HEK293T (cell line): ENCODE results near the gene BCAP31.
"Not testable (repeated sequence)": the region's sequence is repeated elsewhere in the genome, so short reads cannot be mapped to it uniquely, and the experiment has no call there.

Experiments used
- CTCF ChIA-PET: fragments of 350-600 bp; formaldehyde crosslinking; extraction: SDS; loops from one replicate; lab custom pipeline; 2021; ENCODE audit warnings: antibody characterized with exemption, inconsistent platforms; lab: Yijun Ruan, JAX
- POLR2A ChIA-PET: fragments of 350-600 bp; formaldehyde crosslinking; extraction: SDS; loops from one replicate; lab custom pipeline; 2020; ENCODE audit warnings: antibody characterized with exemption, inconsistent platforms; lab: Yijun Ruan, JAX
- DNase-seq: peaks from one replicate; pipeline ENCODE4 v3.0.0; 2012; ENCODE audit warnings: mixed read lengths; ENCODE audit errors: extremely low spot score
- ARNT ChIP-seq: fragments of 450-650 bp; IDR thresholded peaks from 2 replicates; pipeline ENCODE4 v1.6.1; 2017; ENCODE audit warnings: mild to moderate bottlenecking
- BHLHE40 ChIP-seq: fragments of 450-650 bp; IDR thresholded peaks from 2 replicates; pipeline ENCODE4 v1.6.1; 2016; ENCODE audit warnings: mild to moderate bottlenecking, moderate library complexity, borderline replicate concordance
- CTBP1 ChIP-seq: fragments of 450-650 bp; IDR thresholded peaks from 2 replicates; pipeline ENCODE4 v1.6.1; 2016; ENCODE audit warnings: borderline replicate concordance
- ELF4 ChIP-seq: fragments of 450-650 bp; IDR thresholded peaks from 2 replicates; pipeline ENCODE4 v1.6.1; 2017; ENCODE audit warnings: antibody characterized with exemption
- FOXA1 ChIP-seq: fragments of 450-650 bp; IDR thresholded peaks from 2 replicates; pipeline ENCODE4 v1.6.1; 2016; ENCODE audit warnings: mild to moderate bottlenecking
- FOXK2 ChIP-seq: fragments of 450-650 bp; IDR thresholded peaks from 2 replicates; pipeline ENCODE4 v1.6.1; 2016; ENCODE audit warnings: mild to moderate bottlenecking
- FOXM1 ChIP-seq: fragments of 450-650 bp; IDR thresholded peaks from 2 replicates; pipeline ENCODE4 v1.6.1; 2017; ENCODE audit warnings: mild to moderate bottlenecking, borderline replicate concordance
- HDGF ChIP-seq: fragments of 450-650 bp; IDR thresholded peaks from 2 replicates; pipeline ENCODE4 v1.6.1; 2017; ENCODE audit warnings: antibody characterized with exemption, borderline replicate concordance
- L3MBTL2 ChIP-seq: fragments of 450-650 bp; conservative IDR thresholded peaks from 2 replicates; pipeline ENCODE4 v1.6.1; 2016; ENCODE audit warnings: mild to moderate bottlenecking
- LEF1 ChIP-seq: fragments of 450-650 bp; IDR thresholded peaks from 2 replicates; pipeline ENCODE4 v1.6.1; 2017; ENCODE audit warnings: mild to moderate bottlenecking, borderline replicate concordance
- NFRKB ChIP-seq: fragments of 450-650 bp; IDR thresholded peaks from 2 replicates; pipeline ENCODE4 v1.6.1; 2016; ENCODE audit warnings: mild to moderate bottlenecking, moderate library complexity
- SP1 ChIP-seq: fragments of 450-650 bp; IDR thresholded peaks from 2 replicates; pipeline ENCODE4 v1.6.1; 2017
- SUZ12 ChIP-seq: fragments of 450-650 bp; IDR thresholded peaks from 2 replicates; pipeline ENCODE4 v1.6.1; 2016; ENCODE audit warnings: mild to moderate bottlenecking
- TARDBP ChIP-seq: fragments of 450-650 bp; IDR thresholded peaks from 2 replicates; pipeline ENCODE4 v1.6.1; 2016
- ZNF384 ChIP-seq: fragments of 450-650 bp; IDR thresholded peaks from 2 replicates; pipeline ENCODE4 v1.6.1; 2016
- TF ChIP-seq, protein P1 (sequence below): fragments of 450-650 bp; IDR thresholded peaks from 2 replicates; pipeline ENCODE4 v1.6.1; 2016

BCAP31 gene

DNA sequence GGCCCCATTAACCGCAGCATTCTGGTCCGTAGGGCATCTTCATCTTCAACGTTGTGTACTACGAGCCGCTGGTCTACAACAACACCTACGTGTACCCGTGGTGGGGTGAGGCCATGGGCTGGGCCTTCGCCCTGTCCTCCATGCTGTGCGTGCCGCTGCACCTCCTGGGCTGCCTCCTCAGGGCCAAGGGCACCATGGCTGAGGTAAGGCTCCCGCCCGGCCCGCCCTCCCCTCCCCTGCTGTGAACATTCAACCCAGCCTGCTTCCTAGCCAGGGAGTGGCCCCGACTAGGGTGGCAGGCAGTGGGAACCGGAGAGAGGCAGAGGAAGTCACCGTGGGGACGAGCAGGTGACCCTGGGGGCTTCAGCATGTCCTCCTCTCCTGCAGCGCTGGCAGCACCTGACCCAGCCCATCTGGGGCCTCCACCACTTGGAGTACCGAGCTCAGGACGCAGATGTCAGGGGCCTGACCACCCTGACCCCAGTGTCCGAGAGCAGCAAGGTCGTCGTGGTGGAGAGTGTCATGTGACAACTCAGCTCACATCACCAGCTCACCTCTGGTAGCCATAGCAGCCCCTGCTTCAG lies 29.4 kb downstream of the BCAP31 start:
- TF ChIP-seq TARDBP: no peak
- no peak for TF ChIP-seq SUZ12
- no peak for TF ChIP-seq BHLHE40
- no peak for TF ChIP-seq ZNF384
- TF ChIP-seq FOXM1: no peak
- TF ChIP-seq, protein P1, sequence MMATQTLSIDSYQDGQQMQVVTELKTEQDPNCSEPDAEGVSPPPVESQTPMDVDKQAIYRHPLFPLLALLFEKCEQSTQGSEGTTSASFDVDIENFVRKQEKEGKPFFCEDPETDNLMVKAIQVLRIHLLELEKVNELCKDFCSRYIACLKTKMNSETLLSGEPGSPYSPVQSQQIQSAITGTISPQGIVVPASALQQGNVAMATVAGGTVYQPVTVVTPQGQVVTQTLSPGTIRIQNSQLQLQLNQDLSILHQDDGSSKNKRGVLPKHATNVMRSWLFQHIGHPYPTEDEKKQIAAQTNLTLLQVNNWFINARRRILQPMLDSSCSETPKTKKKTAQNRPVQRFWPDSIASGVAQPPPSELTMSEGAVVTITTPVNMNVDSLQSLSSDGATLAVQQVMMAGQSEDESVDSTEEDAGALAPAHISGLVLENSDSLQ: no peak
- no peak for TF ChIP-seq CTBP1
- no peak for TF ChIP-seq NFRKB
- TF ChIP-seq L3MBTL2: no peak
- TF ChIP-seq ARNT: no peak
- TF ChIP-seq FOXK2: no peak
- TF ChIP-seq HDGF: no peak
- no peak for TF ChIP-seq FOXA1
- no peak for TF ChIP-seq ELF4
- no peak for TF ChIP-seq SP1
- TF ChIP-seq LEF1: no peak
- DNase-seq: no peak
- ChIA-PET CTCF (no interaction called here), POLR2A (no interaction called here)

DNA sequence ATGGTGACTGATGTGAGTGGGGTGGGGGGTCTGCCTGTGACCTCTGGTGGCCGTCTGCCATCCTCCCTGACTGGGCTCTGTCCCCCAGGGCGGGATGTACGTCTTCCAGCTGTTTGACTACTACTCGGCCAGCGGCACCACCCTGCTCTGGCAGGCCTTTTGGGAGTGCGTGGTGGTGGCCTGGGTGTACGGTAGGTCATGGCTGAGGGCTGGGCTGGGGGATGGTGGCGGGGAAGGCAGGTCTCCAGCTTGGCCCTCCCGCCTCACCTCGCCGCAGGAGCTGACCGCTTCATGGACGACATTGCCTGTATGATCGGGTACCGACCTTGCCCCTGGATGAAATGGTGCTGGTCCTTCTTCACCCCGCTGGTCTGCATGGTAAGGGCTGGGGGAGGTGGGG lies 29.9 kb downstream of the BCAP31 start:
- CTCF ChIA-PET, POLR2A ChIA-PET, DNase-seq: not testable (repeated sequence)

DNA sequence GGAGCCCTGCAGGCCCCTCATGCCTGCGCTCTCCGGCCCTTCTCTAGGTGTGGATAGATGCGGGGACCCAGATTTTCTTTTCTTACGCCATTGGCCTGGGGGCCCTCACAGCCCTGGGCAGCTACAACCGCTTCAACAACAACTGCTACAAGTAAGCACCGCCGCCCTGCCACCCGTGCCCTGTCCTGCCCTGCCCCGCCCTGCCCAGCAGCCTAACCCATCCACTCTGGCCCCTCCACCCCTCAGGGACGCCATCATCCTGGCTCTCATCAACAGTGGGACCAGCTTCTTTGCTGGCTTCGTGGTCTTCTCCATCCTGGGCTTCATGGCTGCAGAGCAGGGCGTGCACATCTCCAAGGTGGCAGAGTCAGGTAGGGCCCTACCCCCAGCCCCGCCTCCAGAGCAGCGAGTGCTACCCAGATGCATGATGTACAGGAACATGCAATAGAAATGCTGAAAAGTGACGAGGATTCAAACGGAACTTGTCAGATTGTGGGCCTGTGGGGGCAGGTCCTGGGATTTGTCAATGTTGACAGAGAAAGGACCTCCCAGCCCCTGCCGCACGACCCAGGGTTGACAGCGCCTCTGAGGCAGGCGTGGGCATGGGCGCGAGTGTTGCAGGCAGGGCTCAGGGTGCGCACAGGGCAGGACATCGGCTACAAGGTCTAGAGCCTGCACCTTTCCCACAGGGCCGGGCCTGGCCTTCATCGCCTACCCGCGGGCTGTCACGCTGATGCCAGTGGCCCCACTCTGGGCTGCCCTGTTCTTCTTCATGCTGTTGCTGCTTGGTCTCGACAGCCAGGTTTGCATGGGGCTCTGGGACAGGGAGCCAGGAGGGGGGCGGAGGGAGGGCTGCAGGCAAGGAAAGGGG lies 30.7 kb downstream of the BCAP31 start:
- CTCF ChIA-PET: interaction anchor here (1.2 kb wide), 1 partner anchor 15 kb away, joined by 4 read pairs; no protein-coding TSS in a partner anchor
- TF ChIP-seq ARNT (no peak), CTBP1 (no peak), BHLHE40 (no peak), L3MBTL2 (no peak)
- TF ChIP-seq, protein P1: no peak
- no peak for DNase-seq
- POLR2A ChIA-PET: no interaction called here

DNA sequence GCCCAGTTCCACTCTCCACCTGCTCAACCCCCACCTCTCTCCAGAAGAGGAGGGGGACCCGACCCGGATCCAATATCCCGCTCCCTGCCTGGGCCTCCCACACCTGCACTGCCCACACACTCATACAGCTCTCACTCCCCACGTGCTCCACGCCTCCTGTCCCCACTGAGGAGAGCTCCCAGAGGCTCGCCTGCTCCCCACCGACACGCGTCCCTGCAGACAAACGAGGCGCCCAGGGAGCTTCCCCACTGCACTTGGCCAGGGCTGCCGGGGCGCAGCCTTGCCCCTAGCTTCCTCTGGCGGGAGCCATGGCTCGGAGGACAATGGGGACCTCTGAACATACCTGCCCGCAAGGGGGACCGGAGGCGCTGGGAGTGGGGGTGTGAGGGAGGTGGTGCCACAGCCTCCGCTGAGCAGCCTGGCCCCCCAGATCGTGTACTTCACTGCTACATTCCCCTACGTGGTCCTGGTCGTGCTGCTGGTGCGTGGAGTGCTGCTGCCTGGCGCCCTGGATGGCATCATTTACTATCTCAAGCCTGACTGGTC lies 31.5 kb downstream of the BCAP31 start:
- CTCF ChIA-PET: interaction anchor here (1.2 kb wide), 1 partner anchor 15 kb away, joined by 4 read pairs; no protein-coding TSS in a partner anchor
- no peak for DNase-seq
- POLR2A ChIA-PET: no interaction called here
- TF ChIP-seq NFRKB: no peak
- no peak for TF ChIP-seq FOXK2
- TF ChIP-seq L3MBTL2: no peak

DNA sequence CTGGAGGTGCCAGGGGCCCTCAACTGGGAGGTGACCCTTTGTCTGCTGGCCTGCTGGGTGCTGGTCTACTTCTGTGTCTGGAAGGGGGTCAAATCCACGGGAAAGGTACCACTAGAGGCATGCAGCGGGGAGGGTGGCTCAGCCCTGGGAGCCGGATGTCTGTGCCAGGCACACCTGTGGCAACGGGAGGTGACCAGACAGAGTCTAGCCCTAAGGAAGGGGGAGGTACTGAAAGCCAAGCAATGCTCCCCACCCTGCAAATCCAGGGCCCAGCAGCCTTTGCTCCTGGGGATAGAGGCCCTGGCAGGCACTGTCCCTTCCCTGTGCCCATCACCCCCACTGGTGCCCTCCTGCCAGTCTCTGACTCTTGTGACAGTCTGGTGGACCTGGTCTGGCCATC lies 32.2 kb downstream of the BCAP31 start:
- TF ChIP-seq CTBP1 (no peak), FOXM1 (no peak), FOXA1 (no peak), NFRKB (no peak), HDGF (no peak), BHLHE40 (no peak), SUZ12 (no peak), ELF4 (no peak), ZNF384 (no peak), FOXK2 (no peak), LEF1 (no peak), TARDBP (no peak), L3MBTL2 (no peak), ARNT (no peak), SP1 (no peak)
- TF ChIP-seq, protein P1: no peak
- CTCF ChIA-PET: interaction anchor here (1.2 kb wide), 1 partner anchor 16 kb away, joined by 4 read pairs; no protein-coding TSS in a partner anchor
- DNase-seq: no peak
- POLR2A ChIA-PET: no interaction called here

DNA sequence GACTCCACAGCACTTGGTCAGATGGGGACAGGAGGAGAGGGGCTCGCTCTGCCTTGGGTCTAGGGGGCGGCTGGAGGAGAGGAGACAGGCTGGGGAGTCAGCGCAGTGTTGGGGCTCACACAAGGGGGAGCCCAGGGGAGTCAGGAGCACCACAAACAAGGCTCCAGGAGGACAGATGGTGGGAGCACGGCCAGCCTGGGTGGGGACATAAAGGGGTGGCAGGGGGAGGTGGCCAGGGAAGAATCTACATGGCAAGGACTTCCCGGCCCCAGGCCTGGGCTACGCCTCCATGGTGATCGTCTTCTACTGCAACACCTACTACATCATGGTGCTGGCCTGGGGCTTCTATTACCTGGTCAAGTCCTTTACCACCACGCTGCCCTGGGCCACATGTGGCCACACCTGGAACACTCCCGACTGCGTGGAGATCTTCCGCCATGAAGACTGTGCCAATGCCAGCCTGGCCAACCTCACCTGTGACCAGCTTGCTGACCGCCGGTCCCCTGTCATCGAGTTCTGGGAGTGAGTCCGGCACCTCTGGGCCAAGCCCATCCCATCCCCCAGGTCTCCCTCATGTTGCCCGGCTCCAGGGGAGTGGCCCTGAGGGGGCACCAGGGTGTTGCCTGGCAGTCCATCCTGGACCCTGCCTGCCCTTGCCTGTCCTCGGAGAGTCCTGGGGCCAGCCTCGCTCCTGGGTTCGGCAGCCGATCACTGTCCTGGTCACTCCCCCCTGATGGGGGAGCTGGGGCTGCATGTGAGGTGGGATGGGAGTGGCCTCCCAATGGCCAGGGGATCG lies 33.0 kb downstream of the BCAP31 start:
- POLR2A ChIA-PET, CTCF ChIA-PET, DNase-seq: not testable (repeated sequence)
